Activated CD8-positive, alpha-beta memory T cell treated with anti-CD3 and anti-CD28 coated beads for 48 hours (primary cell): ENCODE results near the gene ZFP64.
"Not testable (repeated sequence)": the region's sequence is repeated elsewhere in the genome, so short reads cannot be mapped to it uniquely, and the experiment has no call there.

ENCODE experiments used
- DNase-seq, 3 experiments: peaks; one replicate each; pipeline ENCODE4 v3.0.0-alpha.2; 2020; ENCODE audit warnings: low read depth in 2 of 3, low spot score in 2 of 3

The ZFP64 gene

GRCh38 chr20:52160049-52160570 lies 31.5 kb downstream of the ZFP64 start:
- DNase-seq, result no peak

GRCh38 chr20:52154575-52154974 lies 37.0 kb downstream of the ZFP64 start:
- DNase-seq, result no peak

GRCh38 chr20:52153896-52154295 lies 37.7 kb downstream of the ZFP64 start:
- DNase-seq, result no peak

- no peak for DNase-seq
Observed at GRCh38 chr20:52152921-52153320, 38.7 kb downstream of the ZFP64 start.

- DNase-seq, result no peak
Observed at GRCh38 chr20:52152416-52152815, 39.2 kb downstream of the ZFP64 start.

- DNase-seq, result no peak
Observed at GRCh38 chr20:52150440-52151258, 40.9 kb downstream of the ZFP64 start.

GRCh38 chr20:52145587-52145986 lies 46.0 kb downstream of the ZFP64 start:
- DNase-seq, result no peak

GRCh38 chr20:52143277-52143676 lies 48.3 kb downstream of the ZFP64 start:
- DNase-seq, result no peak

GRCh38 chr20:52142757-52143156 lies 48.8 kb downstream of the ZFP64 start:
- no peak for DNase-seq

- no peak for DNase-seq
Observed at GRCh38 chr20:52139986-52140385, 51.6 kb downstream of the ZFP64 start.

GRCh38 chr20:52137850-52138249 lies 53.7 kb downstream of the ZFP64 start:
- no peak for DNase-seq

- DNase-seq, result not testable (repeated sequence)
Observed at GRCh38 chr20:52133714-52134113, 57.9 kb downstream of the ZFP64 start.

GRCh38 chr20:52132337-52132736 lies 59.2 kb downstream of the ZFP64 start:
- DNase-seq, result no peak

GRCh38 chr20:52131048-52131643 lies 60.4 kb downstream of the ZFP64 start:
- DNase-seq, result no peak

- no peak for DNase-seq
Observed at GRCh38 chr20:52130406-52130805, 61.2 kb downstream of the ZFP64 start.

GRCh38 chr20:52129611-52130010 lies 62.0 kb downstream of the ZFP64 start:
- DNase-seq, result no peak

- no peak for DNase-seq
Observed at GRCh38 chr20:52127309-52127708, 64.3 kb downstream of the ZFP64 start.

- DNase-seq, result no peak
Observed at GRCh38 chr20:52124821-52125220, 66.8 kb downstream of the ZFP64 start.

- no peak for DNase-seq
Observed at GRCh38 chr20:52118696-52119095, 72.9 kb downstream of the ZFP64 start.

GRCh38 chr20:52118016-52118623 lies 73.5 kb downstream of the ZFP64 start:
- no peak for DNase-seq

GRCh38 chr20:52110456-52110855 lies 81.1 kb downstream of the ZFP64 start:
- no peak for DNase-seq
